SK-N-SH treated with all-trans-retinoic acid at 6 μM for 48 hours (cell line): ENCODE results near the gene MAML3.

Experiments used
- ARNTL ChIP-seq: fragments of 450-650 bp; formaldehyde crosslinking; IDR thresholded peaks from 2 replicates; pipeline ENCODE4 v1.5.0; 2020; ENCODE audit warnings: low read depth, mild to moderate bottlenecking, moderate library complexity, borderline replicate concordance
- BACH2 ChIP-seq: fragments of 250-450 bp; sonication (Bioruptor Pico); IDR thresholded peaks from 2 replicates; pipeline ENCODE4 v1.9.0; 2021; ENCODE audit warnings: mild to moderate bottlenecking, borderline replicate concordance
- CSDC2 ChIP-seq: fragments of 250-450 bp; sonication (Bioruptor Pico); IDR thresholded peaks from 2 replicates; pipeline ENCODE4 v1.5.0; 2020; ENCODE audit warnings: mild to moderate bottlenecking, moderate library complexity
- OSR1 ChIP-seq: fragments of 250-450 bp; sonication (Bioruptor Pico); IDR thresholded peaks from 2 replicates; pipeline ENCODE4 v1.8.0; 2022; ENCODE audit warnings: moderate library complexity, mild to moderate bottlenecking, inconsistent platforms
- RARB ChIP-seq: fragments of 250-450 bp; sonication (Bioruptor Pico); IDR thresholded peaks from 2 replicates; pipeline ENCODE4 v1.8.0; 2021; ENCODE audit warnings: mild to moderate bottlenecking, moderate library complexity
- ZNF565 ChIP-seq: fragments of 450-650 bp; formaldehyde crosslinking; conservative IDR thresholded peaks from 2 replicates; pipeline ENCODE4 v1.5.0; 2020; ENCODE audit warnings: low read depth, mild to moderate bottlenecking, moderate library complexity
- ZNF70 ChIP-seq: fragments of 450-650 bp; formaldehyde crosslinking; IDR thresholded peaks from 2 replicates; pipeline ENCODE4 v1.5.0; 2020; ENCODE audit warnings: mild to moderate bottlenecking, moderate library complexity
- TF ChIP-seq, protein P1 (sequence below): fragments of 250-450 bp; sonication (Bioruptor Pico); IDR thresholded peaks from 2 replicates; pipeline ENCODE4 v1.5.1; 2020; ENCODE audit warnings: low read depth, mild to moderate bottlenecking, moderate library complexity
- TF ChIP-seq, protein P2 (sequence below): fragments of 250-450 bp; sonication (Bioruptor Pico); IDR thresholded peaks from 2 replicates; pipeline ENCODE4 v1.8.0; 2020; ENCODE audit warnings: mild to moderate bottlenecking, moderate library complexity, borderline replicate concordance

DNA sequence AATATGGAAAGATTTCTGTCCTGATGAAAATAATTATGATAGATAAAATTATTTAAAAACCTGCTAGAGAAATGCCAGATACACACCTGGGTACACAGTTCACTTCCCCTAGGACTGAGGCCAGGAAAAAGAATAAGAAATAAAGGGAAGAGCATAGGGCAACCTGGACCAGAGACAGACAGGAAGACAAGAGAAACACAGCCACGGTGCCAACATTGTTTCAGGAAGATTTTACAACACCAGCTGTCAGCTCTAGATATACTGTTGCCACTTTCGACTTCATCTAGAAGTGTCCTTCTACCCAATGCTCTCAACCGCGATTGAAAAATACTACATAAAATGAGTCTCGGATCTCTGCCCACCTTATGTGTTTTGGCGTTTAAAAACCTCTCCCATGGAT, 128.5 kb downstream of the MAML3 start:
- TF ChIP-seq, protein P1, sequence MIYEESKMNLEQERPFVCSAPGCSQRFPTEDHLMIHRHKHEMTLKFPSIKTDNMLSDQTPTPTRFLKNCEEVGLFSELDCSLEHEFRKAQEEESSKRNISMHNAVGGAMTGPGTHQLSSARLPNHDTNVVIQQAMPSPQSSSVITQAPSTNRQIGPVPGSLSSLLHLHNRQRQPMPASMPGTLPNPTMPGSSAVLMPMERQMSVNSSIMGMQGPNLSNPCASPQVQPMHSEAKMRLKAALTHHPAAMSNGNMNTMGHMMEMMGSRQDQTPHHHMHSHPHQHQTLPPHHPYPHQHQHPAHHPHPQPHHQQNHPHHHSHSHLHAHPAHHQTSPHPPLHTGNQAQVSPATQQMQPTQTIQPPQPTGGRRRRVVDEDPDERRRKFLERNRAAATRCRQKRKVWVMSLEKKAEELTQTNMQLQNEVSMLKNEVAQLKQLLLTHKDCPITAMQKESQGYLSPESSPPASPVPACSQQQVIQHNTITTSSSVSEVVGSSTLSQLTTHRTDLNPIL (CRISPR knock-in tag): no peak
- TF ChIP-seq, protein P2, sequence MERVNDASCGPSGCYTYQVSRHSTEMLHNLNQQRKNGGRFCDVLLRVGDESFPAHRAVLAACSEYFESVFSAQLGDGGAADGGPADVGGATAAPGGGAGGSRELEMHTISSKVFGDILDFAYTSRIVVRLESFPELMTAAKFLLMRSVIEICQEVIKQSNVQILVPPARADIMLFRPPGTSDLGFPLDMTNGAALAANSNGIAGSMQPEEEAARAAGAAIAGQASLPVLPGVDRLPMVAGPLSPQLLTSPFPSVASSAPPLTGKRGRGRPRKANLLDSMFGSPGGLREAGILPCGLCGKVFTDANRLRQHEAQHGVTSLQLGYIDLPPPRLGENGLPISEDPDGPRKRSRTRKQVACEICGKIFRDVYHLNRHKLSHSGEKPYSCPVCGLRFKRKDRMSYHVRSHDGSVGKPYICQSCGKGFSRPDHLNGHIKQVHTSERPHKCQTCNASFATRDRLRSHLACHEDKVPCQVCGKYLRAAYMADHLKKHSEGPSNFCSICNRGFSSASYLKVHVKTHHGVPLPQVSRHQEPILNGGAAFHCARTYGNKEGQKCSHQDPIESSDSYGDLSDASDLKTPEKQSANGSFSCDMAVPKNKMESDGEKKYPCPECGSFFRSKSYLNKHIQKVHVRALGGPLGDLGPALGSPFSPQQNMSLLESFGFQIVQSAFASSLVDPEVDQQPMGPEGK (CRISPR knock-in tag): no peak
- TF ChIP-seq ARNTL (no peak), BACH2 (CRISPR knock-in tag) (no peak), ZNF565 (CRISPR knock-in tag) (no peak), CSDC2 (CRISPR knock-in tag) (no peak), RARB (CRISPR knock-in tag) (no peak), OSR1 (CRISPR knock-in tag) (no peak), ZNF70 (CRISPR knock-in tag) (no peak)
